Retinal pigment epithelial cell (primary cell): ENCODE data around the gene TTLL7.

Experiments
- DNase-seq: peaks from one replicate; pipeline ENCODE4 v3.0.0-alpha.2; 2010; ENCODE audit warnings: low read depth
- H3K4me3 ChIP-seq: 2 replicates; pipeline ENCODE4 v1.5.1; 2011; ENCODE audit warnings: mild to moderate bottlenecking, low read length, control low read depth, moderate library complexity
- TF ChIP-seq, protein P1 (sequence below): conservative IDR thresholded peaks from 2 replicates; pipeline ENCODE4 v1.5.1; 2011; ENCODE audit warnings: low read depth, low read length, control low read depth, inconsistent platforms

Gene TTLL7

DNA sequence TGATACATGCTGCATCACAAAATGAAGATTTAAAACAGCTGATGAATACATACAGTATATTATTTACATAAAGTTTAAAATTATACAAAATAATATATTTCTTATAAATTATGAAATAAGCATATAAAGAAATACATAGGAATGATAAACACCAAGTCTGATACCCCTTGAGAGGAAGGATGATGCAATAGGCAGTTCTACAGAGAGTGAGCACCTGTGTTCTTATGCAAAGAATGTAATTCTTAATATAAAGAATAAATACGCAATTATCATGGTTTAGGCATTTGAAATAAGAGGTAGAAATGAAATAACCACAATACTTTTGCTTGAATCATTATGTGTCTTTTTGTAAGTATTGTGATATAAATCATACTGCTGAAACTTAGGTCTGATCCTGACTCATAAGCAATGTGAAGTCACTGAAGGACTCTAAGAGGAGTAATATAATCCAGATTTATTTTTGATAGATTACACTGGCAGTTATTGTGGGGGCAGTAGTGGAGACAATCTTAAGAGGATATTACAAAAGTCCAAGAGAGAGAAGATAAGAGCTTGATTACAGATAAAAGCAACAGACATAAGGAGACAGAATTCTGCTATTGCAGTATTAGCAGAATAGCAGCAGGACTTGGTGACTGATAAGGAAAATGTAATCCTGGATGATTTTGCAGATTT is 39.0 kb downstream of the TTLL7 start:
- no peak for DNase-seq
- H3K4me3 ChIP-seq, result no peak overlapping the region
- TF ChIP-seq, protein P1, sequence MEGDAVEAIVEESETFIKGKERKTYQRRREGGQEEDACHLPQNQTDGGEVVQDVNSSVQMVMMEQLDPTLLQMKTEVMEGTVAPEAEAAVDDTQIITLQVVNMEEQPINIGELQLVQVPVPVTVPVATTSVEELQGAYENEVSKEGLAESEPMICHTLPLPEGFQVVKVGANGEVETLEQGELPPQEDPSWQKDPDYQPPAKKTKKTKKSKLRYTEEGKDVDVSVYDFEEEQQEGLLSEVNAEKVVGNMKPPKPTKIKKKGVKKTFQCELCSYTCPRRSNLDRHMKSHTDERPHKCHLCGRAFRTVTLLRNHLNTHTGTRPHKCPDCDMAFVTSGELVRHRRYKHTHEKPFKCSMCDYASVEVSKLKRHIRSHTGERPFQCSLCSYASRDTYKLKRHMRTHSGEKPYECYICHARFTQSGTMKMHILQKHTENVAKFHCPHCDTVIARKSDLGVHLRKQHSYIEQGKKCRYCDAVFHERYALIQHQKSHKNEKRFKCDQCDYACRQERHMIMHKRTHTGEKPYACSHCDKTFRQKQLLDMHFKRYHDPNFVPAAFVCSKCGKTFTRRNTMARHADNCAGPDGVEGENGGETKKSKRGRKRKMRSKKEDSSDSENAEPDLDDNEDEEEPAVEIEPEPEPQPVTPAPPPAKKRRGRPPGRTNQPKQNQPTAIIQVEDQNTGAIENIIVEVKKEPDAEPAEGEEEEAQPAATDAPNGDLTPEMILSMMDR, result no peak

GRCh38 chr1:83958704-83959103 is 40.2 kb downstream of the TTLL7 start:
- H3K4me3 ChIP-seq, result no peak overlapping the region
- no peak for DNase-seq
- TF ChIP-seq, protein P1, result no peak

GRCh38 chr1:83954166-83954823 is 44.6 kb downstream of the TTLL7 start:
- TF ChIP-seq, protein P1, result no peak
- no peak overlapping the region for H3K4me3 ChIP-seq
- DNase-seq, result peak; percentile 59

DNA sequence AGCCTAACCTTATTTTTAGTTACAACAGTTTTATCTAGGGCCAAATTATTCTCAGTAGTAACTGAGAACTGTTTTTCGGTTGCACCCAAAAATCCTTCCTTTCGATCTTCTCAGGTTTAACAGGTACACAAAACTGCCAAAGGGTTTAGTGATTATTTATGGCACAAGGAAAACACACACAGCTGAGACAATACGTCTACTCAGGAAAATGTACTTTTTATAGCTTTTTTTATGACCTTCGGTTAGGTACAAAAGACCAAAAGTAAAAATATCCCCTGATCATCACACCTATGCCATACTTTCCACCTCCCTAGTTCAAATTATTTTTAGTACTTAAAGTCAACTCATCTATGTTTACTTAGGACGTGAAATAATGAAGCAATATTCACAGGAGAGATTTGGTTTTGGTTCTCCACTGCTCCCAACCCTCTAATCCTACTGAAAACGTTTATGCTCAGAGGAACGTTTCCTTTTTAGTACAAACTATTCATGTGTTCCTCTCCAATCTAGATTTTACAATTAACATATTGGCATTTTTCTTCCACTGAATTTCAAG is 48.7 kb downstream of the TTLL7 start:
- H3K4me3 ChIP-seq, result no peak overlapping the region
- TF ChIP-seq, protein P1, result no peak
- no peak for DNase-seq

DNA sequence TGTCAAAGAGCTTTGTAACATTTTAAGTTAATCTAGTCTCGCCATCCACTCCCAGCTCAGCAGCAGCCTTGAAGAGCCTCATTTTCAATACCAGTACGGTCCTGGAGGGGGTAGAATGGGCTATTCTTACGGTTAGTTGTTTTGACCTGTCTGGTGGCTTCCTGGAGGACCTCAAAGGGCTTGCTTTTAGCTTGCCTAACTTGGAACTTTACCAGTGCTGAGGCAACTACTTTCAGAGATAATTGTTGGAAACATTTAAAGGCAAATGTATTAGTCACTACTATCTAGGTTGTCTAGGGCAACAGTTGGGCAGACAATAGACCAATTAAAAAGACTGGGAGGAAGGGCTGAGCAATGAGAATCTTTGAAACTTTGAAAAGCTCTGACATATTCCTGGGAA is 56.0 kb downstream of the TTLL7 start:
- no peak for DNase-seq
- no peak overlapping the region for H3K4me3 ChIP-seq
- TF ChIP-seq, protein P1, result no peak

DNA sequence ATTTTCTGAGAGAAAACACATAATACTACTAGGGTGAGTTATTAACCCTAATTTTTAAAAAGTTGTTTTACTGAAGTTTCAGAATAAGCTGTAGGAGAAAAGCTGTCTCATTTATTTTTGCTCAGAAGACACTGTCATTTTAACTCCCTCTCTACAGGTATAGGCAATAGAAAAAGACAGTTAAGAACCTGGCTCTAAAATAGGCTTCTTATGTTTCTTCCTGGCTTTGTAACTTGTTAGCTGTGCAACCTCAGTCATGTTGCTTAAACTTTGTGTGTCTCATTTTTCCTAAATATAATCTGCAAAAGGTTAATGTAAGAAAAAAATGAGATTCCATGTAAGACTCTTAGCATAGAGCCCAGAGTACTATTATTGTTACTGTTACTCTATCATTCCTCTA is 64.4 kb downstream of the TTLL7 start:
- no peak for DNase-seq
- TF ChIP-seq, protein P1, result no peak
- no peak overlapping the region for H3K4me3 ChIP-seq

- no peak for DNase-seq
- TF ChIP-seq, protein P1, result no peak
- no peak overlapping the region for H3K4me3 ChIP-seq
These were observed 66.2 kb downstream of the TTLL7 start for GRCh38 chr1:83932693-83933092.
